Measurements from ENCODE around the gene NEB. TPM values are rescaled to one million over a fixed set of nuclear protein-coding genes. Genes with fewer than 3 reads are reported as not detected.

NEB gene
- total and polyA plus RNA-seq, 2 of the 13 experiments (the other 11 are each of a cell fraction or from before 2014, with no cell fraction given) = 0.21 to 0.24 TPM

DNA sequence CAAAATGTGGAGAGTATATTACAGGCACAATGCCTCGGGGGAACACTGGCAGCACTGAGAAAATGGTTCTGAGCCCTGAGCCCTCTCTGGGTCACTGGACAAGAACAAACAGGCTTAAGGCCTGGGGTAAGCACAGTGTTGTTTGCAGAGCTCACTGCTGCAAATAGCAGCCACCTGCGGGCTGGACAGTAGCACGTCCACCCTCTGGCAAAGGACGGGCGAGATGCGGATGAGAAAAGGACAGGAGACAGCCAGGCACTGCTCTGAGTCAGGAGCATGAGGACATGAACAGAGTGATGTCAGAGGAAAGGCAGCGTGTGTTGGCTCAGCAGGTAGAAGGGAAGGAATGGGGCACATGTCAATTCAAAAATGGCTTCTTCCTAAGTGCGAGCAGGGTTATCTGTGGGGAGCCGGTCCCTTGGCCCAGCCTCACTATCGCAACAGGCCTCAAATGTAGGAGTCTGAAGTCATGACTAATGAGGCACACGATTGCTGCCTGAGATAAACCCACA is 25.9 kb upstream of the NEB start (continued):
- peak; percentile 80; the same call in 1 of the 2 replicates for TF ChIP-seq ZNF232 (CRISPR knock-in tag; IDR thresholded peaks at IDR 0.05; ENCODE audit: borderline replicate concordance)
- TF ChIP-seq ZNF770 (CRISPR knock-in tag; IDR thresholded peaks at IDR 0.05) = no peak
- 0 out of 2 replicates have a peak, but pooled peaks have one; percentile 22 for TF ChIP-seq NCOA2 (CRISPR knock-in tag; IDR thresholded peaks at IDR 0.05)
- TF ChIP-seq ISL2 (CRISPR knock-in tag; IDR thresholded peaks at IDR 0.05) = peak; percentile 60; the same call in 1 of the 2 replicates
- 0 out of 2 replicates have a peak, but pooled peaks have one; percentile 8 for TF ChIP-seq ZNF264 (CRISPR knock-in tag; IDR thresholded peaks at IDR 0.05)
- TF ChIP-seq ADNP (CRISPR knock-in tag; IDR thresholded peaks at IDR 0.05) = 0 out of 2 replicates have a peak, but pooled peaks have one; percentile 31
- TF ChIP-seq, protein P1, sequence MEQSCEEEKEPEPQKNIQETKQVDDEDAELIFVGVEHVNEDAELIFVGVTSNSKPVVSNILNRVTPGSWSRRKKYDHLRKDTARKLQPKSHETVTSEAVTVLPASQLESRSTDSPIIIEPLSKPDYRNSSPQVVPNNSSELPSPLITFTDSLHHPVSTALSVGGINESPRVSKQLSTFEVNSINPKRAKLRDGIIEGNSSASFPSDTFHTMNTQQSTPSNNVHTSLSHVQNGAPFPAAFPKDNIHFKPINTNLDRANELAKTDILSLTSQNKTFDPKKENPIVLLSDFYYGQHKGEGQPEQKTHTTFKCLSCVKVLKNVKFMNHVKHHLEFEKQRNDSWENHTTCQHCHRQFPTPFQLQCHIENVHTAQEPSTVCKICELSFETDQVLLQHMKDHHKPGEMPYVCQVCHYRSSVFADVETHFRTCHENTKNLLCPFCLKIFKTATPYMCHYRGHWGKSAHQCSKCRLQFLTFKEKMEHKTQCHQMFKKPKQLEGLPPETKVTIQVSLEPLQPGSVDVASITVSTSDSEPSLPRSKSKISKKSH (CRISPR knock-in tag; IDR thresholded peaks at IDR 0.05; ENCODE audit: borderline replicate concordance) = peak; percentile 54; the same call in 1 of the 2 replicates
- TF ChIP-seq BRCA1 (CRISPR knock-in tag; IDR thresholded peaks at IDR 0.05) = no peak
- peak; percentile 76; the same call in 1 of the 2 replicates for TF ChIP-seq ZNF556 (CRISPR knock-in tag; IDR thresholded peaks at IDR 0.05; ENCODE audit: borderline replicate concordance)
- TF ChIP-seq YEATS4 (CRISPR knock-in tag; IDR thresholded peaks at IDR 0.05; ENCODE audit: borderline replicate concordance) = peak; percentile 59; the same call in 1 of the 2 replicates
- no peak for TF ChIP-seq SIX1 (CRISPR knock-in tag; IDR thresholded peaks at IDR 0.05; ENCODE audit: borderline replicate concordance)
- 0 out of 2 replicates have a peak, but pooled peaks have one; percentile 52 for TF ChIP-seq ATF7-NPFF (CRISPR knock-in tag; IDR thresholded peaks at IDR 0.05; ENCODE audit: low read depth)
- peak; percentile 49 for TF ChIP-seq DBP (CRISPR knock-in tag; IDR thresholded peaks at IDR 0.05; ENCODE audit: not compliant biosample characterization)
- TF ChIP-seq, protein P2, sequence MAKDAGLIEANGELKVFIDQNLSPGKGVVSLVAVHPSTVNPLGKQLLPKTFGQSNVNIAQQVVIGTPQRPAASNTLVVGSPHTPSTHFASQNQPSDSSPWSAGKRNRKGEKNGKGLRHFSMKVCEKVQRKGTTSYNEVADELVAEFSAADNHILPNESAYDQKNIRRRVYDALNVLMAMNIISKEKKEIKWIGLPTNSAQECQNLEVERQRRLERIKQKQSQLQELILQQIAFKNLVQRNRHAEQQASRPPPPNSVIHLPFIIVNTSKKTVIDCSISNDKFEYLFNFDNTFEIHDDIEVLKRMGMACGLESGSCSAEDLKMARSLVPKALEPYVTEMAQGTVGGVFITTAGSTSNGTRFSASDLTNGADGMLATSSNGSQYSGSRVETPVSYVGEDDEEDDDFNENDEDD (CRISPR knock-in tag; IDR thresholded peaks at IDR 0.05; ENCODE audit: borderline replicate concordance) = peak; percentile 34; the same call in 1 of the 2 replicates
- 0 out of 2 replicates have a peak, but pooled peaks have one; percentile 25 for TF ChIP-seq MTERF4 (CRISPR knock-in tag; IDR thresholded peaks at IDR 0.05)
- 0 out of 2 replicates have a peak, but pooled peaks have one; percentile 65 for TF ChIP-seq DNMT3B (CRISPR knock-in tag; conservative IDR thresholded peaks at IDR 0.05)
- TF ChIP-seq ELF1 (CRISPR knock-in tag; IDR thresholded peaks at IDR 0.05) = peak; percentile 38; the same call in 1 of the 2 replicates
- TF ChIP-seq POGZ (CRISPR knock-in tag; IDR thresholded peaks at IDR 0.05) = peak; percentile 85
- TF ChIP-seq ARNT (IDR thresholded peaks at IDR 0.05) = no peak
- peak; percentile 62; the same call in 1 of the 2 replicates for TF ChIP-seq RCOR2 (CRISPR knock-in tag; IDR thresholded peaks at IDR 0.05)
- peak; percentile 85 for TF ChIP-seq FOXA3 (CRISPR knock-in tag; IDR thresholded peaks at IDR 0.05)
- TF ChIP-seq BCL6 (CRISPR knock-in tag; IDR thresholded peaks at IDR 0.05) = peak; percentile 64
- 0 out of 2 replicates have a peak, but pooled peaks have one; percentile 51 for TF ChIP-seq ZBTB7B (CRISPR knock-in tag; IDR thresholded peaks at IDR 0.05)
- TF ChIP-seq SNAPC2 (CRISPR knock-in tag; IDR thresholded peaks at IDR 0.05) = no peak
- no peak for TF ChIP-seq SRSF1 (optimal IDR thresholded peaks at IDR 0.05; ENCODE audit: low read depth, low read length)
